Upper lobe of left lung (tissue), 4 donors: Measurements from ENCODE around the gene ZNF282.

Experiments used
- EP300 ChIP-seq, 4 donors: sonication (generic); formaldehyde crosslinking; IDR thresholded peaks; one replicate each; pipeline ENCODE4 v1.5.1; 2017; ENCODE audit warnings: antibody characterized with exemption in 4 of 4, control low read depth in 2 of 4
- POLR2A ChIP-seq, 4 donors: fragments of 450-650 bp; IDR thresholded peaks; one replicate each; pipeline ENCODE4 v1.5.1; 2016 to 2017; ENCODE audit warnings: antibody characterized with exemption in 4 of 4, mild to moderate bottlenecking in 2 of 4
- TF ChIP-seq, protein P1 (sequence below), 6 experiments: fragments of 450-650 bp in 4 of 6; fragments of 200-600 bp in 2 of 6; sonication (generic) in 2 of 6; IDR thresholded peaks; one replicate each; pipeline ENCODE4 v1.5.1; 2016 to 2019; ENCODE audit warnings: antibody characterized with exemption in 6 of 6

DNA sequence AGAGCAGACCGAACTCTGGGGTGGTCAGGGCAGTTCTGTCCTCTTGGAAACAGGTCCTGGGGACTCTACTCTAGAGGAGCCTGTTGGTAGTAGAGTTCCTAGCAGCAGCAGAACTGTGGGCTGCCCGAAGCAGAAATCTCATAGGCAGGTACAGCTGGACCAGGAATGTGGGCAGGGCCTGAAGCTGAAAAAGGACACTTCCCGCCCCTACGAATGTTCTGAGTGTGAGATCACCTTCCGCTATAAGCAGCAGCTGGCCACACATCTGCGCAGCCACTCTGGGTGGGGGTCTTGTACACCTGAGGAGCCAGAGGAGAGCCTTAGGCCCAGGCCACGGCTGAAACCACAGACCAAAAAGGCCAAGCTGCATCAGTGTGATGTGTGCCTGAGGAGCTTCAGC, 58.3 kb downstream of the ZNF282 start:
- TF ChIP-seq, protein P1, sequence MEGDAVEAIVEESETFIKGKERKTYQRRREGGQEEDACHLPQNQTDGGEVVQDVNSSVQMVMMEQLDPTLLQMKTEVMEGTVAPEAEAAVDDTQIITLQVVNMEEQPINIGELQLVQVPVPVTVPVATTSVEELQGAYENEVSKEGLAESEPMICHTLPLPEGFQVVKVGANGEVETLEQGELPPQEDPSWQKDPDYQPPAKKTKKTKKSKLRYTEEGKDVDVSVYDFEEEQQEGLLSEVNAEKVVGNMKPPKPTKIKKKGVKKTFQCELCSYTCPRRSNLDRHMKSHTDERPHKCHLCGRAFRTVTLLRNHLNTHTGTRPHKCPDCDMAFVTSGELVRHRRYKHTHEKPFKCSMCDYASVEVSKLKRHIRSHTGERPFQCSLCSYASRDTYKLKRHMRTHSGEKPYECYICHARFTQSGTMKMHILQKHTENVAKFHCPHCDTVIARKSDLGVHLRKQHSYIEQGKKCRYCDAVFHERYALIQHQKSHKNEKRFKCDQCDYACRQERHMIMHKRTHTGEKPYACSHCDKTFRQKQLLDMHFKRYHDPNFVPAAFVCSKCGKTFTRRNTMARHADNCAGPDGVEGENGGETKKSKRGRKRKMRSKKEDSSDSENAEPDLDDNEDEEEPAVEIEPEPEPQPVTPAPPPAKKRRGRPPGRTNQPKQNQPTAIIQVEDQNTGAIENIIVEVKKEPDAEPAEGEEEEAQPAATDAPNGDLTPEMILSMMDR (IDR thresholded peaks at IDR 0.05) = no peak
- TF ChIP-seq POLR2A (IDR thresholded peaks at IDR 0.05) = no peak
- no peak for TF ChIP-seq EP300 (IDR thresholded peaks at IDR 0.05)
